NCI-H1694 (cell line): Measurements from ENCODE around the gene HIVEP2.

Experiments
- DNase-seq: peaks from one replicate; lab custom pipeline; 2025; lab: John Stamatoyannopoulos, UW

Gene HIVEP2

GRCh38 chr6:142863981-142864380 lies 81.0 kb downstream of the HIVEP2 start:
- DNase-seq = no peak

- no peak for DNase-seq
Measured at GRCh38 chr6:142861711-142862110, 83.3 kb downstream of the HIVEP2 start.

DNA sequence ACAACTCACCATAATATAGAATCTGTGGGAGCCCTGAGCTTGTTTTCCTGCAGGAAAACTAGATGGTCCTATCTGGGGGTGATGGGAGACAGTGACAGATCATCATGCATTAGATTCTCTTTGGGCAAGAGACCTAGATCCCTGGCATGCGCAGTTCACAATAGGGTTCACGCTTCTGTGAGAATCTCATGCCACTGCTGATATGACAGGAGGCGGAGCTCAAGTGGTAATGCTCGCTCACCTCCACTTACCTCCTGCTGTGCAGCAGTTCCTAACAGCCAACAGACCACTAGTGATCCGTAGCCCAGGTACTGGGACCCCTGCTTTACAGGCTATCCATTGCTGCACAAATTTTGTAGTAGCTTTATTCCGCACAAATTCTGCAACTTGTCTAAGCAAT lies 84.5 kb downstream of the HIVEP2 start:
- DNase-seq = no peak

DNA sequence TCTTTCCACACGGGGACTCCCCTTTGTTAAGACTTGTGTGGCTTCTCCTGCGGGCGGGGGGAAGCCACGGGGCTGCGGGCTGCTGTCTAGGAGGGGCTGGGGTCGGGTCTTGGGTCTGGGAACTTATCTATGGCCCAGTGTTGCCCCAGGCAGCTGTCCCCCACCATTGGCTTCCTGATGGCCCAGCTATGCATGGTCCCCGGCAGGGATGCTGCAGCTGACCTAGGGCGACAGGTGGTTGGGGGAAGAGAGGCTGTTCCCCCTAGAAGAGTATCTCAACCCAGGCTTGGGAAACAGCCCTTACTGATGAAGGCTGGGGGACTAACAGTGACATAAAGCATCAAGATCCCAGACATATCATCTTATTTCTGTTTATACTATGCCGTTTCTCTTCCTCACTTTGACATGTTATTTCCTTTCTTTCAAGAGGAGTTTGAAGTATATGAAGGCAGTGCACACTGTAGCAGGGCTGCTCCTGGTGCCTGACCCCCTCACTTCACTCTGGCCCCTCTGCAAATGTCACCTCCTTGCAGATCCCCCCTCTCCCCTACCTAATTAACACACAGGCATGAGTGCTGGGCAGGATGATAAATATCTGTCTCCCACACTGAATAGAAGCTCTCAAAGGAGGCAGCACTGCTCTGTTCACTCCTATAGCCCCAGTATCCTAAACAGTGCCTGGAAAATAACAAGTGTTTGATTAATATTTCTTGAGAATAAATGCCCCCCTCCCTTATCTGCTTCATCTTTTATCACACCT lies 87.0 kb downstream of the HIVEP2 start:
- DNase-seq = no peak

- no peak for DNase-seq
Measured at GRCh38 chr6:142857233-142857761, 87.7 kb downstream of the HIVEP2 start.

GRCh38 chr6:142856624-142857232 lies 88.2 kb downstream of the HIVEP2 start:
- DNase-seq = no peak

- DNase-seq = no peak
Measured at GRCh38 chr6:142855893-142856623, 88.9 kb downstream of the HIVEP2 start.

GRCh38 chr6:142854589-142855488 lies 90.1 kb downstream of the HIVEP2 start:
- DNase-seq = no peak

DNA sequence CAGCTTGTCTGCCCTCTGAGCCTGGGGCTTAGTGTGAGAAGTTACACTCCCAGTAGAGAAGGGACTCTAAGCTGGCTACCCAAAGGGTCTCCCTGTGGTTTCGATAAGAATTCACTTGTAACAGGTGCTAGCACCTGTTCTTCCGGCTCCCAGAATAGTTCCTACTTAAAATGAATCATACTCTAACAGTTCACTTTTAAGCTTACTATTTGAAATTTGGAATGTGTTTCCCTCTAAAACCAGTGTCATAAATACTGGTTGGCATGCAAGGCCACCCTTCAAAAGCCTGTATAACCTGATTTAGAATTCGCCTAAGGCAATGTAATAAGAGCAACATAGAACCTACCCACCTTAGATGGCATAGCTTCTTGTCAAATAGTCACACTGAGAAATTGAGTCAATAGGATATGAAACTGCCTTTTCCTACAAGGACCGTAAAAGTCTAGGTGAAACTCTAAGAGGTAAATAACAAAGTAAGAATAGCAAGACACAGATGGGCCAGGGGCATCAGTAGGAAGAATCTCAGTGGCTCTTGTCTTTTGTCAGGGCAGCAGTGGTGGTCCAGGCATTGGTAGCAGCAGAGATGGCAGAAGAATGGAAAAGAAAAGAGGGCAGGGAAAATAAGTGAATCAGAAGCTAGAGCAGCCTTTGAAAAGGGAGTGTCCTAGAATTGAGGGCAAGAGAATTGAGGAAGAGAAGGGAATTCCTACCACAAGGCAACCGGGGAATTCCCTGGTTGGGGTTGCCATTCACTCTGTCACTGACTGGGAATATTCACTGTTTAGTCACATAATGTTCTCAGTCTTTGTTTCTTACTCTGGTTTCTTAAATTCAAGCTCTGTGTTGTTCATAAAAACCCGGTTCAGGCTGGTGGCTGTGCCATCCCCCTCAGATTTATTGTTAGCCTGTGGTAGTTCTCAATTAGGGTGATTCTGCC lies 91.5 kb downstream of the HIVEP2 start:
- DNase-seq = no peak

DNA sequence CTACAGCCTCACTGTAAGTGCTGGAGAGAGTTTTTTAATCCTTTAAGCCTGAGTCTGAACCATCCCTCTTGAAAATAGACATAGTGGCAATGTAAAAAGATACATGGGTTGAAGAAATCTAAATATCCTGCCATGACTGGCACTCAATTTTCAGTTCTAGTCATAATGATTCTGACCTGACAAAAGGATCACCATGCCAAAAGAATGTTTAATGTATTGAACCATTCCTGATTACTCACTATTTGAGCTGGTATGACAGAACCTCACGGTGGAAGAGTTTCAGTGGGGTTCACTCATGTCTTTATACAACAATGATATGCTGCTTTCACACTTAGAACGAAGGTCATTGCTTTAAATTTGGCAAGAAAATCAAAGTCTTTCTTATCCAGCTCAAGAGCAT lies 93.4 kb downstream of the HIVEP2 start:
- no peak for DNase-seq

- DNase-seq = no peak
Measured at GRCh38 chr6:142850679-142851423, 94.1 kb downstream of the HIVEP2 start.

- DNase-seq = no peak
Measured at GRCh38 chr6:142848976-142849375, 96.0 kb downstream of the HIVEP2 start.

GRCh38 chr6:142848156-142848555 lies 96.8 kb downstream of the HIVEP2 start:
- DNase-seq = no peak

GRCh38 chr6:142846883-142847287 lies 98.1 kb downstream of the HIVEP2 start:
- no peak for DNase-seq

GRCh38 chr6:142846459-142846831 lies 98.5 kb downstream of the HIVEP2 start:
- DNase-seq = no peak

GRCh38 chr6:142845624-142846458 lies 99.1 kb downstream of the HIVEP2 start:
- DNase-seq = no peak

- DNase-seq = no peak
Measured at GRCh38 chr6:142845143-142845571, 99.8 kb downstream of the HIVEP2 start.

DNA sequence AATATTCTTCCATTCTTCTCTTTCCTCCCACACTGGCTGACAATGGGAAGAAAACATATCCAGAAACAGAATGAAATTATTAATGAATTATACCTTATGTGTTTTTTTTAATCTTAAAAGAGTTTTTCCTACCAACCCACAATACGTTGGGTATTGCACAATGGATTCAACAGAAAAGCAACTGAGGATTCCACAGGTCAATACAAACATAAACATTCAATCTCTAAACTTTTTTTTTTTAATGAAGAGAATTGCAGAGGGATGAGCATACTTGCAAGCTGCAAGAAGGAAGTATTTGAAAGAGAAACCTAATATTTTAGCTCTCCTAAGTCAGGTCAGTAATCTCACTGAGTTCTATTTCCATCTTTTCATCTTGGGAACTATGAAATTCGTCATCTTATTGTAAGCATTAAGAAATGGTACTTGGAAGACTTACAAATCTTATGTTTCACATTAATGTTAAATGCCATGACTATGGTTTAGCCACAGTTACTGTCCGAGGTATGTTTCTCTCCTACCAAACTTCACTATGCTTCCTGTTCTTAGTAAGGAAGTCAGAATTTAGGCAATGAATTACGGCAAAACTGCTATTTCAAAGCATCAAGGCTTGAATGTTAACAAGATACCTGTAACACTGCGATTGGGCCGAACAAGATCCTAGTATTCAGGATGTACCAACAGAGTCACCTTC lies 100.8 kb downstream of the HIVEP2 start:
- DNase-seq = no peak
